ENCODE data around the gene TENM4.
A peak's percentile ranks its signal among the peaks of the same experiment; 100 is the strongest.

TENM4 gene

GRCh38 chr11:79417069-79417920 is 23.5 kb downstream of the TENM4 start:
- no peak for DNase-seq

GRCh38 chr11:79415912-79416311 is 24.9 kb downstream of the TENM4 start:
- DNase-seq = no peak

- DNase-seq = no peak
Measured at GRCh38 chr11:79415411-79415810, 25.4 kb downstream of the TENM4 start.

GRCh38 chr11:79414644-79415317 is 26.0 kb downstream of the TENM4 start:
- DNase-seq = no peak

GRCh38 chr11:79414041-79414440 is 26.8 kb downstream of the TENM4 start:
- no peak for DNase-seq

- DNase-seq = peak; percentile 98
Measured at GRCh38 chr11:79413268-79413667, 27.6 kb downstream of the TENM4 start.

- peak; percentile 91 for DNase-seq
Measured at GRCh38 chr11:79412761-79413160, 28.1 kb downstream of the TENM4 start.

GRCh38 chr11:79409330-79409729 is 31.5 kb downstream of the TENM4 start:
- no peak for DNase-seq

- peak; percentile 24 for DNase-seq
Measured at GRCh38 chr11:79406376-79406775, 34.5 kb downstream of the TENM4 start.

- no peak for DNase-seq
Measured at GRCh38 chr11:79404806-79405205, 36.0 kb downstream of the TENM4 start.

GRCh38 chr11:79404325-79404724 is 36.5 kb downstream of the TENM4 start:
- DNase-seq = no peak

GRCh38 chr11:79403839-79404238 is 37.0 kb downstream of the TENM4 start:
- DNase-seq = peak; percentile 13

- no peak for DNase-seq
Measured at GRCh38 chr11:79402912-79403311, 37.9 kb downstream of the TENM4 start.

- peak; percentile 68 for DNase-seq
Measured at GRCh38 chr11:79400717-79401330, 40.0 kb downstream of the TENM4 start.

GRCh38 chr11:79400206-79400605 is 40.6 kb downstream of the TENM4 start:
- peak; percentile 51 for DNase-seq

- DNase-seq = no peak
Measured at GRCh38 chr11:79397252-79397651, 43.6 kb downstream of the TENM4 start.

GRCh38 chr11:79396674-79397073 is 44.2 kb downstream of the TENM4 start:
- no peak for DNase-seq

- DNase-seq = no peak
Measured at GRCh38 chr11:79396001-79396400, 44.8 kb downstream of the TENM4 start.

- peak; percentile 99 for DNase-seq
Measured at GRCh38 chr11:79393362-79394043, 47.3 kb downstream of the TENM4 start.

- DNase-seq = peak; percentile 81
Measured at GRCh38 chr11:79392161-79392560, 48.7 kb downstream of the TENM4 start.

GRCh38 chr11:79390923-79391322 is 49.9 kb downstream of the TENM4 start:
- no peak for DNase-seq

GRCh38 chr11:79390477-79390876 is 50.4 kb downstream of the TENM4 start:
- peak; percentile 26 for DNase-seq

- DNase-seq = no peak
Measured at GRCh38 chr11:79388201-79388600, 52.6 kb downstream of the TENM4 start.
